Keratinocyte (primary cell): Measurements from ENCODE around the gene SLC13A3. TPM values are rescaled to one million over a fixed set of nuclear protein-coding genes. Genes with fewer than 3 reads are reported as not detected.

Experiments
- DNase-seq: peaks from one replicate; pipeline ENCODE4 v3.0.0-alpha.2; 2011; ENCODE audit warnings: low read depth, missing footprints, low spot score
- FAIRE-seq: peaks from 2 replicates; lab custom pipeline; 2011; peaks lifted over from hg19 to GRCh38; lab: Jason Lieb, UNC
- H2AFZ ChIP-seq: 2 replicates; pipeline ENCODE4 v1.6.0; 2012; ENCODE audit warnings: low read length, control low read depth, inconsistent platforms; ENCODE audit not compliant: control insufficient read depth
- H3K27ac ChIP-seq: 2 replicates; pipeline ENCODE4 v1.5.1; 2011; ENCODE audit warnings: low read length; ENCODE audit not compliant: control insufficient read depth, insufficient read depth
- H3K27me3 ChIP-seq: 3 replicates; pipeline ENCODE4 v1.6.0; 2011; ENCODE audit warnings: low read length; ENCODE audit not compliant: control insufficient read depth, insufficient read depth; ENCODE audit errors: extremely low read depth
- H3K36me3 ChIP-seq, 2 experiments: 2 replicates in 1 of 2; 3 replicates in 1 of 2; pipeline ENCODE4 v1.5.1; 2011; ENCODE audit warnings: low read length in 2 of 2, mild to moderate bottlenecking in 1 of 2; ENCODE audit not compliant: control insufficient read depth in 2 of 2, insufficient read depth in 2 of 2; ENCODE audit errors: extremely low read depth in 1 of 2
- H3K4me1 ChIP-seq: 3 replicates; pipeline ENCODE4 v1.5.1; 2011; ENCODE audit warnings: low read length; ENCODE audit not compliant: control insufficient read depth, insufficient read depth; ENCODE audit errors: extremely low read depth
- H3K4me2 ChIP-seq: 3 replicates; pipeline ENCODE4 v1.6.0; 2011; ENCODE audit warnings: low read depth, low read length; ENCODE audit not compliant: control insufficient read depth, insufficient read depth; ENCODE audit errors: extremely low read depth
- H3K4me3 ChIP-seq, 3 experiments: fragments of 200-600 bp in 1 of 3; sonication (generic) in 1 of 3; 2 replicates in 2 of 3; 3 replicates in 1 of 3; pipeline ENCODE4 v1.5.1; 2011 to 2016; ENCODE audit warnings: low read length in 3 of 3, mild to moderate bottlenecking in 3 of 3, control low read depth in 2 of 3, inconsistent platforms in 1 of 3, low read depth in 1 of 3, mixed read lengths in 1 of 3, mixed run types in 1 of 3, moderate library complexity in 1 of 3; ENCODE audit not compliant: control insufficient read depth in 2 of 3, insufficient read depth in 2 of 3; ENCODE audit errors: extremely low read depth in 1 of 3
- H3K79me2 ChIP-seq: 2 replicates; pipeline ENCODE4 v1.6.0; 2012; ENCODE audit warnings: low read length; ENCODE audit not compliant: control insufficient read depth, insufficient read depth
- H3K9ac ChIP-seq: 3 replicates; pipeline ENCODE4 v1.6.0; 2011; ENCODE audit warnings: low read length; ENCODE audit not compliant: control insufficient read depth, insufficient read depth; ENCODE audit errors: extremely low read depth
- H3K9me1 ChIP-seq: 3 replicates; pipeline ENCODE4 v1.6.0; 2011; ENCODE audit warnings: low read length; ENCODE audit not compliant: control insufficient read depth, insufficient read depth; ENCODE audit errors: extremely low read depth
- H3K9me3 ChIP-seq: 2 replicates; pipeline ENCODE4 v1.5.1; 2012; ENCODE audit warnings: low read depth, low read length; ENCODE audit not compliant: control insufficient read depth
- H4K20me1 ChIP-seq: 3 replicates; pipeline ENCODE4 v1.6.0; 2011; ENCODE audit warnings: low read length; ENCODE audit not compliant: control insufficient read depth, insufficient read depth; ENCODE audit errors: extremely low read depth
- CTCF ChIP-seq, 3 experiments: IDR thresholded peaks in 1 of 3; conservative IDR thresholded peaks in 1 of 3; optimal IDR thresholded peaks in 1 of 3; 2 replicates in 2 of 3; 3 replicates in 1 of 3; pipeline versions ENCODE3 to v1.5.1; 2011; ENCODE audit warnings: low read length in 3 of 3, mild to moderate bottlenecking in 3 of 3, moderate library complexity in 2 of 3, control low read depth in 1 of 3, inconsistent platforms in 1 of 3; ENCODE audit not compliant: insufficient read depth in 2 of 3; ENCODE audit errors: extremely low read depth in 1 of 3
- EZH2 ChIP-seq: IDR thresholded peaks from one replicate; pipeline ENCODE4 v1.6.1; 2012; ENCODE audit warnings: inconsistent platforms, mild to moderate bottlenecking, low read length, moderate library complexity
- dilution Hi-C: fragments of 300-500 bp; cut with MboI; formaldehyde crosslinking; loops from one replicate; pipeline ENCODE4 v1.7.0; 2020; ENCODE audit warnings: low sequenced_read_pairs; ENCODE audit not compliant: extremely low pct_ligation_motif_present
- polyA plus RNA-seq, 5 experiments: library from polyadenylated mRNA; depleted of rRNA in 3 of 5; stranded (reverse) in 3 of 5; stranded (forward) in 1 of 5; unstranded in 1 of 5; fragments of >200 nt; gene quantifications; 1 replicate in 1 of 5; 2 replicates in 3 of 5; 3 replicates in 1 of 5; pipeline versions ENCODE4 v1.2.1 to v1.2.3, GENCODE V29; 2011 to 2012; ENCODE audit warnings: missing spikeins in 2 of 5, low read depth in 1 of 5, low replicate concordance in 1 of 5

The SLC13A3 gene
- polyA plus RNA-seq, 1 donor (not counting 4 experiments of a cell fraction or from before 2014, with no cell fraction given) = 4.5 TPM

DNA sequence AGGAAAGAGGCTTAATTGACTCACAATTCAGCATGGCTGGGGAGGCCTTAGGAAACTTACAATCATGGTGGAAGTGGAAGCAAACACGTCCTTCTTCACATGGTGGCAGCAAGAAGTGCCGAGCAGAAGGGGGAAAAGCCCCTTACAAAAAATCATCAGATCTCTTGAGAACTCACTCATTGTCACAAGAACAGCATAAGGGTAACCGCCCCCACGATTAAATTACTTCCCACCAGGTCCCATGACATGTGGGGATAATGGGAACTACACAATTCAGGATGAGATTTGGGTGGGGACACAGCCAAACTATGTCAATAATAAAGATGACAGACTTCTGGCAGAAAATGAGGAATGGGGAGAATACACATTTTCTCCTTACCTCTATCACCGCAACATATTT lies 80.3 kb downstream of the SLC13A3 start:
- H3K4me1 ChIP-seq = no peaks in the 10 kb centered on the region
- no peaks in the 10 kb centered on the region for H3K27me3 ChIP-seq
- H2AFZ ChIP-seq = no peak overlapping the region
- no peak overlapping the region for H3K4me3 ChIP-seq
- no peak for DNase-seq
- H3K9ac ChIP-seq = no peak overlapping the region
- H3K79me2 ChIP-seq = no peaks in the 10 kb centered on the region
- H3K27ac ChIP-seq = no peak overlapping the region
- H4K20me1 ChIP-seq = no peaks in the 10 kb centered on the region
- no peaks in the 10 kb centered on the region for H3K36me3 ChIP-seq
- FAIRE-seq = no peak
- H3K4me2 ChIP-seq = no peak overlapping the region
- dilution Hi-C loops = no loop called here
- no peaks in the 10 kb centered on the region for H3K9me1 ChIP-seq
- TF ChIP-seq CTCF (optimal IDR thresholded peaks at IDR 0.05 in 1 of 3, IDR thresholded peaks at IDR 0.05 in 1 of 3, conservative IDR thresholded peaks at IDR 0.05 in 1 of 3; ENCODE audit: extremely low read depth in 1 of 3, insufficient read depth in 2 of 3, low read length in 3 of 3) (no peak), EZH2 (no peak)
- H3K9me3 ChIP-seq = no peaks in the 10 kb centered on the region

GRCh38 chr20:46569961-46570360 lies 81.3 kb downstream of the SLC13A3 start:
- no peaks in the 10 kb centered on the region for H3K4me1 ChIP-seq
- H3K9me3 ChIP-seq = no peaks in the 10 kb centered on the region
- H3K4me2 ChIP-seq = no peak overlapping the region
- dilution Hi-C loops = no loop called here
- H3K9ac ChIP-seq = no peak overlapping the region
- no peaks in the 10 kb centered on the region for H3K79me2 ChIP-seq
- no peaks in the 10 kb centered on the region for H4K20me1 ChIP-seq
- no peak overlapping the region for H3K4me3 ChIP-seq
- TF ChIP-seq CTCF (optimal IDR thresholded peaks at IDR 0.05 in 1 of 3, IDR thresholded peaks at IDR 0.05 in 1 of 3, conservative IDR thresholded peaks at IDR 0.05 in 1 of 3; ENCODE audit: extremely low read depth in 1 of 3, insufficient read depth in 2 of 3, low read length in 3 of 3) = no peak
- TF ChIP-seq EZH2 = no peak
- no peak overlapping the region for H2AFZ ChIP-seq
- no peaks in the 10 kb centered on the region for H3K9me1 ChIP-seq
- FAIRE-seq (no peak), DNase-seq (no peak)
- H3K36me3 ChIP-seq = no peaks in the 10 kb centered on the region
- H3K27ac ChIP-seq = no peak overlapping the region
- no peaks in the 10 kb centered on the region for H3K27me3 ChIP-seq
